ENCODE measurements around the gene ARMC5. TPM values are rescaled to one million over a fixed set of nuclear protein-coding genes. Genes with fewer than 3 reads are reported as not detected.

Gene ARMC5
- total and polyA plus RNA-seq, 9 of the 15 experiments (the other 6 are each of a cell fraction or from before 2014, with no cell fraction given): 0.11 to 13.5 (median 2.1) TPM

DNA sequence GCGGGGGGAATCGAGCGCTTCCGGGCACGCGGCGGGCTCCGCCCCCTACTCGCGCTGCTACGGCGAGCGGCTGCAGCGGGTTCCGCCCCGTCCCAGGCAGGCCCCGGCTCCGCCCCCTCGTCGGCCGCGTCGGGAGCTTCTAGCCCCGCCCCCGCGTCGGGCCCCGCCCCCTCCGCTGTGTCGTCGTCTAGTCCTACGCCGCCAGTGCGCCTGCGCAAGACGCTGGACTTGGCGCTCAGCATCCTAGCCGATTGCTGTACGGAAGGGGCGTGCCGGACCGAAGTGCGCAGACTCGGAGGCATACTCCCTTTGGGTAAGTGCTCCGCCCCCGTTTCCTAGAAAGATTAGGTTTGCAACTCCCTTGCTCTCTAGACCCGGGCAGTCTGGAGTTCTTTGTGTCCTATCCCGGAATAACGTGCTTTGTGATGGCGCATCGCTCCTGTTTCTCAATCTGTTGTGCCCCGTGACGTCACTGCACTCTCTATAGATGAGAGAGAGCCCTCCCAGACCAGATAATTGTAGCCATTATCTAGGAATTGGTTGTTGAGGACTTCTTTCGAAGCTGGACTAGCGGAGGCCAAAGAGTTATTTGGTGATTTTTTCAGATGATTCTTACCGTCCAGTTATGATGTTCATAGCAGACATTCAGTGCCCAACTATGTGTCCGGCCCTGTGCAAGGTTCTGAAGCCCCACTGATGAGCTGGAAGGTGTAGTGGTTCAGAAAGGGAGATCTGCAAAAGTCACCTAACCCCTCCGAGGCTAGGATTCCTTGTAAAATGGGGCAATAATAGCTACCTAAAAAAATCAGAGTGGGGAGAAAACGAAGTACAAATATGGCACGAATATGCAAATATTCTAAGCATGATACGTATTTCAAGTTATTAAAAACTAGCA is 633 bp downstream of the ARMC5 start (continued):
- TF ChIP-seq, protein P1, sequence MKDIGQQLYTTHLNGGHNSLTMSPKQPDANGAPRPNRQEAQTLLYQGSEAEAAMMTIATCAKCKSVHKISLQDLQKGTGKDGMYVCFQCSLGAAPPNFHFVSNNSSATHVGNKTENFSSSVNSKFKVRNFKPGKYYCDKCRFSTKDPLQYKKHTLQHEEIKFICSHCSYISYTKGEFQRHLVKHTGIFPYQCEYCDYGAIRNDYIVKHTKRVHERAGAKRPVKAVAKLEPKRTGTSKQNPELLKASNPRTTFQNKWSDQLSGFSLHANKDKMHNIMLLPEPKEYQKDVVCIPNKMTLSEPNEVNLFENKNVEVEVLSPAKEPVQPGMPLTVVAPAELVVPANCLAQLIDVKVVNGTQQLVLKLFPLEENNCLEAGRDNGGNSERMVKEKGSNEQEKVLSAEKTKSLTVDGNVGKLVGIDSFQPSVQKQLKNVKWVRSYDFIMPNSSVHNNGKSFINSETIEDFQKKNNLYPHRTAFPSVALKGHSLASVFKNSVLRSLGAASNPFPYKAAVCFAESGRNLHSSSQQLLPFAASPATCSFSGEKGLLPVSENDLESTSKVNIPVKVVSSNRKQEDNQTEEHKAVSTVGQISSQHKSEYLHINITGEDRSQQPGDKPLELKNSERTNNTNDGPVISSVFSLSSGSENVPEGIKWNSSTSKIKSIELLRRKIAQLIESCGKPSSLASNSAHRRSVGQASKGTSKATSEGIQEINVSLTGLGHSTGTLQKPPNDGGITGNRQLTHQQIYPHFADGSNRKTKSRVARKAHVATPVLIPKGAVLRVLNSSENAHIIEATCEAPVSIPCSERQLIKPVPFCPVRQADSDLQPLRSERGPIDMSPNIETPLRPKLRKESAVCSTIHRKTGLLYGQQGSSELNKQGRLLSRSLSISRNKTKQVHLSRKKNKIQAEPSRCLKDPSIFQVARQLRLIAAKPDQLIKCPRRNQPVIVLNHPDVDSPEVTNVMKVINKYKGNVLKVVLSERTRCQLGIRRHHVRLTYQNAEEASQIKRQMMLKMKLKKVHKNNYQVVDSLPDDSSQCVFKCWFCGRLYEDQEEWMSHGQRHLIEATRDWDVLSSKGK (CRISPR knock-in tag; IDR thresholded peaks at IDR 0.05): no peak
- TF ChIP-seq, protein P2, sequence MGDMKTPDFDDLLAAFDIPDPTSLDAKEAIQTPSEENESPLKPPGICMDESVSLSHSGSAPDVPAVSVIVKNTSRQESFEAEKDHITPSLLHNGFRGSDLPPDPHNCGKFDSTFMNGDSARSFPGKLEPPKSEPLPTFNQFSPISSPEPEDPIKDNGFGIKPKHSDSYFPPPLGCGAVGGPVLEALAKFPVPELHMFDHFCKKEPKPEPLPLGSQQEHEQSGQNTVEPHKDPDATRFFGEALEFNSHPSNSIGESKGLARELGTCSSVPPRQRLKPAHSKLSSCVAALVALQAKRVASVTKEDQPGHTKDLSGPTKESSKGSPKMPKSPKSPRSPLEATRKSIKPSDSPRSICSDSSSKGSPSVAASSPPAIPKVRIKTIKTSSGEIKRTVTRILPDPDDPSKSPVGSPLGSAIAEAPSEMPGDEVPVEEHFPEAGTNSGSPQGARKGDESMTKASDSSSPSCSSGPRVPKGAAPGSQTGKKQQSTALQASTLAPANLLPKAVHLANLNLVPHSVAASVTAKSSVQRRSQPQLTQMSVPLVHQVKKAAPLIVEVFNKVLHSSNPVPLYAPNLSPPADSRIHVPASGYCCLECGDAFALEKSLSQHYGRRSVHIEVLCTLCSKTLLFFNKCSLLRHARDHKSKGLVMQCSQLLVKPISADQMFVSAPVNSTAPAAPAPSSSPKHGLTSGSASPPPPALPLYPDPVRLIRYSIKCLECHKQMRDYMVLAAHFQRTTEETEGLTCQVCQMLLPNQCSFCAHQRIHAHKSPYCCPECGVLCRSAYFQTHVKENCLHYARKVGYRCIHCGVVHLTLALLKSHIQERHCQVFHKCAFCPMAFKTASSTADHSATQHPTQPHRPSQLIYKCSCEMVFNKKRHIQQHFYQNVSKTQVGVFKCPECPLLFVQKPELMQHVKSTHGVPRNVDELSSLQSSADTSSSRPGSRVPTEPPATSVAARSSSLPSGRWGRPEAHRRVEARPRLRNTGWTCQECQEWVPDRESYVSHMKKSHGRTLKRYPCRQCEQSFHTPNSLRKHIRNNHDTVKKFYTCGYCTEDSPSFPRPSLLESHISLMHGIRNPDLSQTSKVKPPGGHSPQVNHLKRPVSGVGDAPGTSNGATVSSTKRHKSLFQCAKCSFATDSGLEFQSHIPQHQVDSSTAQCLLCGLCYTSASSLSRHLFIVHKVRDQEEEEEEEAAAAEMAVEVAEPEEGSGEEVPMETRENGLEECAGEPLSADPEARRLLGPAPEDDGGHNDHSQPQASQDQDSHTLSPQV (IDR thresholded peaks at IDR 0.05): no peak
- no peak for TF ChIP-seq ZNF707 (CRISPR knock-in tag; conservative IDR thresholded peaks at IDR 0.05)
- no peak for TF ChIP-seq ZNF121 (CRISPR knock-in tag; conservative IDR thresholded peaks at IDR 0.05)
- TF ChIP-seq, protein P3, sequence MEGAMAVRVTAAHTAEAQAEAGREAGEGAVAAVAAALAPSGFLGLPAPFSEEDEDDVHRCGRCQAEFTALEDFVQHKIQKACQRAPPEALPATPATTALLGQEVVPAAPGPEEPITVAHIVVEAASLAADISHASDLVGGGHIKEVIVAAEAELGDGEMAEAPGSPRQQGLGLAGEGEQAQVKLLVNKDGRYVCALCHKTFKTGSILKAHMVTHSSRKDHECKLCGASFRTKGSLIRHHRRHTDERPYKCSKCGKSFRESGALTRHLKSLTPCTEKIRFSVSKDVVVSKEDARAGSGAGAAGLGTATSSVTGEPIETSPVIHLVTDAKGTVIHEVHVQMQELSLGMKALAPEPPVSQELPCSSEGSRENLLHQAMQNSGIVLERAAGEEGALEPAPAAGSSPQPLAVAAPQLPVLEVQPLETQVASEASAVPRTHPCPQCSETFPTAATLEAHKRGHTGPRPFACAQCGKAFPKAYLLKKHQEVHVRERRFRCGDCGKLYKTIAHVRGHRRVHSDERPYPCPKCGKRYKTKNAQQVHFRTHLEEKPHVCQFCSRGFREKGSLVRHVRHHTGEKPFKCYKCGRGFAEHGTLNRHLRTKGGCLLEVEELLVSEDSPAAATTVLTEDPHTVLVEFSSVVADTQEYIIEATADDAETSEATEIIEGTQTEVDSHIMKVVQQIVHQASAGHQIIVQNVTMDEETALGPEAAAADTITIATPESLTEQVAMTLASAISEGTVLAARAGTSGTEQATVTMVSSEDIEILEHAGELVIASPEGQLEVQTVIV (CRISPR knock-in tag; IDR thresholded peaks at IDR 0.05; ENCODE audit: borderline replicate concordance): no peak
- TF ChIP-seq, protein P4, sequence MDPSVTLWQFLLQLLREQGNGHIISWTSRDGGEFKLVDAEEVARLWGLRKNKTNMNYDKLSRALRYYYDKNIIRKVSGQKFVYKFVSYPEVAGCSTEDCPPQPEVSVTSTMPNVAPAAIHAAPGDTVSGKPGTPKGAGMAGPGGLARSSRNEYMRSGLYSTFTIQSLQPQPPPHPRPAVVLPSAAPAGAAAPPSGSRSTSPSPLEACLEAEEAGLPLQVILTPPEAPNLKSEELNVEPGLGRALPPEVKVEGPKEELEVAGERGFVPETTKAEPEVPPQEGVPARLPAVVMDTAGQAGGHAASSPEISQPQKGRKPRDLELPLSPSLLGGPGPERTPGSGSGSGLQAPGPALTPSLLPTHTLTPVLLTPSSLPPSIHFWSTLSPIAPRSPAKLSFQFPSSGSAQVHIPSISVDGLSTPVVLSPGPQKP (CRISPR knock-in tag; IDR thresholded peaks at IDR 0.05): no peak
- no peak; a peak in 3 of 4 replicates for TF ChIP-seq MAZ (CRISPR knock-in tag; conservative IDR thresholded peaks at IDR 0.05 in 1 of 2, IDR thresholded peaks at IDR 0.05 in 1 of 2)
- TF ChIP-seq POLR3G (IDR thresholded peaks at IDR 0.05; ENCODE audit: extremely low read depth, insufficient read length, insufficient replicate concordance): no peak
- TF ChIP-seq PHF21A (IDR thresholded peaks at IDR 0.05; ENCODE audit: borderline replicate concordance, low read depth): no peak
- peak; percentile 63 for TF ChIP-seq JUND (IDR thresholded peaks at IDR 0.05; ENCODE audit: borderline replicate concordance, low read depth, low read length)
- TF ChIP-seq JUND (tag; IDR thresholded peaks at IDR 0.05; ENCODE audit: borderline replicate concordance, low read depth, low read length): peak; percentile 29; the same call in 1 of the 3 replicates
- TF ChIP-seq MYNN (IDR thresholded peaks at IDR 0.05): no peak
- no peak for TF ChIP-seq MYNN (CRISPR knock-in tag; IDR thresholded peaks at IDR 0.05)
